HG02943 (cell line): ENCODE measurements around the gene ITPR1.

Experiments used
- ATAC-seq: cut with Tn5 transposase; IDR thresholded peaks from one replicate; pipeline ENCODE4 v1.9.1; 2021; ENCODE audit warnings: mild to moderate bottlenecking, low read depth, moderate library complexity; ENCODE audit not compliant: unreplicated experiment

ITPR1 gene

GRCh38 chr3:4818164-4818563 is 325.0 kb downstream of the ITPR1 start:
- ATAC-seq, result no peak

DNA sequence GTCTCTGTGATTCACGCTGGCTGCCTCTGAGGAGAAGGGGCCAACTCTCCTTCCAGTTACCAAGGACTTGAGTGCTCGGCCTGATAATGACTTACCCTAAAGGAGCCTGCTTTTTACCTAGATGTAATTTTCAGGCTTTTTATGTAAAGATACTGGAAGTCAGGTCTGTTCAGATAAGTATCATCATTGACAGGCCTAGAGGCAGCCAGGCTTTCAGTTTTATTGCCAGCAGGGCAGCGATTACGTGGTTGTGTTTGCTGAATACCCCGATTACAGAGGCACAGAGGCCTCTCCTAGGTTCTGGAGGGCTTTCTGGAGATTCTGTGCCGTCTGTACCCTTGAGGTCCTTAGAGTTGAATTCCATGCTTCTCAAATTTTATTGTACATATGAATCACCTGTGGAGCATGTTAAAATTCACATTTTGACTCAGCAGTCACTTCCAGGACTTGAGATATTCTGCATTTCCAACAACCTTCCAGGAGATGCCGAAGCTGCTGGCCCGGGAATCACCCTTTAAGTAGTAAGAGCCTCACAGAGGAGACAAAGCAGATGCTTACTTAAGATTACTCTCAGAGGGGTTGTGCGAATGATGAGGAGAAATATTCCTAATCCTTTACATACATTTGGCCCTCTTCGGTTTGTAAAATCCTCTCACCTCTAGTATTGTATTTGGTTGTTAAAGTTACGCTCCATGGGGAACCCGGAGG is 326.0 kb downstream of the ITPR1 start:
- ATAC-seq, result no peak

- no peak for ATAC-seq
Observed at GRCh38 chr3:4819746-4820145, 326.6 kb downstream of the ITPR1 start.

DNA sequence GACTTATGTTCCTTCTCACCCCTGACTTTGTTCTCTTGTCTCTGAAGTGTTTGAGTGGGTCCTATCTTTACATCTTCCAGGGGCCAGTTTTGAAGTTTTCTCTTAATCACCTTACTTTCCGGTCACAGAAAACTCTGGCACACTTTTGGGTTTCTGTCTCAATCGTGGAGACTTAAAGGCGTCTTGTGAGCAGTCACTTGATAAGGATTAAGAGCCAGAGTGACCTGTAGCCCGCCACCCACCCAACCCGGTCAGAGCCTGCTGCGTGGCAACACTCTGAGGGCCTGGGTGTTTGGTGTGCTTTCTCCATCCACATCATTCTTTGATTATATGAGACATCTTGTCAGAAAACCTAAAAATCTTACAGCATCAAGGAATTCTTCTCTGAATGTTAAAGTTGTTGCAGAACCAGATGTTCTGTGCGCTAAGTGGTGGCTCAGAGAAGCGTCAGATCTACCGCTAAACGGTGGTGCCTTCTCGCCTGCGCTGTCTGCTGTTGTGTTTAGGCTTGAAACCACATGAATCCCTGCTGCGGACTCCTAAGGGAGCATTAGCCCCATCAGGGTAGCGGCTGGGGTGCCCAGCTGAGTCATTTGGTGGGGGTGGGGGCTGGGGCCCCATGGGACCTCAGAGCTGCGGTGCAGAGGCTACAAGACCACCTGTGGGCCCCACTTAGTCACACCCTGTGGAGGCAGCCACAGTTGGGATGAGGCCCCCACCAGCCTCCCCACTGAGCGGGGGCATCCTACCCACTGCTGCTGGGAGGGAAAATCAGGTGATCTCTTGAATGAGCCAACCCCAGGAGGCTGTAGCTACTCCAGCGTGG is 327.4 kb downstream of the ITPR1 start:
- ATAC-seq, result no peak

DNA sequence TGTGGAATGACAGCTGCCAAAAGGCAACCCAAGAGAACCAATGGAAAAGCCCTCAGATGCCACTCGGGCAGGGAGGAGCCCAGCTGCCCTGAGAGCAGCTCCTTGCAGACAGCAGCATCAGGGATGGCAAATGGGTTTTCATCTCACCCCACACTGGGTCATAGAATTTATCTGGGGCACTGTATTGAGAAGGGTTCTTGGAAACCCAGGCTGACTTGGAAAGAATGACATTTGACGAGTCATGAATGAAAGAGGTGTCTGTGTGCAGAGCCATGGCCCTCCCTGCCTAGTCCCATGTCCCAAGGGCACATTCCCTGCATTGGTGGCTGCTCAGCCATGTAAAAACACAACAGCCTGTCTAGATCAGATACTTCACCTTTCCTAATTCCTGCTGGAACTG is 328.2 kb downstream of the ITPR1 start:
- no peak for ATAC-seq

GRCh38 chr3:4821975-4822374 is 328.8 kb downstream of the ITPR1 start:
- ATAC-seq, result peak; percentile 55

DNA sequence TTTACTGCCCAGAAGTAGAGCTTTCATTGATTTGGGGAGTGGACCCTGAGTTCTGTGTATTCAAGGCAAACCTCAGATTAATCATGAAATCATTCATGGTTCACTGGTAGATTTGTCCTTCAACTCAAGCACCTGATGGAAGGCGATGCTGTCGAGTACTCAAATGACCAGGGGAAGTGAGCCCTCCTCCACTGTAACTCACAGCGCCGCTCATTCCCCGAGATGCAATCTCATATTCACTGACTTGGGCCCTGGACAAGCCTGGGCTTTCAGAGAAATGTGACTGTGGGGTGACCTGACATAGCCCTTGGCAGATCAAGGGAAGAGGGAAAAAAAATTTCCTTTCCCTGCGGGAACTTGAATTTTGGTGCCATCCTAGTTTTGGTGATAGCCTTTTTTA is 329.4 kb downstream of the ITPR1 start:
- no peak for ATAC-seq

DNA sequence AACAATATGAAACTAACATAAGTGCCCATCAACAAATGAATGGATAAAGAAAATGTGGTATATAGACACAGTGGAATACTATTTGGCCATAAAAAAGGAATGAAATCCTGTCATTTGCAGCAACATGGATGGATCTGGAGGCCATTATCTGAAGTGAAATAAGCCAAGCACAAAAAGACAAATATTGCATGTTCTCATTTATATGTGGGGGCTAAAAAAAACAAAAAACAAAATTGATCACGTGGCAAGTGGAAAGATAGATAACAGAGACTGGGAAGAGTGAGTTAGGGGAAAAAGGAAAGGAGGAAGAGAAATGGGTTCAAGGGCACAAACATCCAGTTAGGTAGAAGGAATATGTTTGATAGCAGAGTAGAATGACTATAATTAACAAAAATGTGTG is 330.2 kb downstream of the ITPR1 start:
- ATAC-seq, result no peak

GRCh38 chr3:4823986-4824925 is 331.1 kb downstream of the ITPR1 start:
- ATAC-seq, result no peak

GRCh38 chr3:4824926-4825325 is 331.8 kb downstream of the ITPR1 start:
- no peak for ATAC-seq

DNA sequence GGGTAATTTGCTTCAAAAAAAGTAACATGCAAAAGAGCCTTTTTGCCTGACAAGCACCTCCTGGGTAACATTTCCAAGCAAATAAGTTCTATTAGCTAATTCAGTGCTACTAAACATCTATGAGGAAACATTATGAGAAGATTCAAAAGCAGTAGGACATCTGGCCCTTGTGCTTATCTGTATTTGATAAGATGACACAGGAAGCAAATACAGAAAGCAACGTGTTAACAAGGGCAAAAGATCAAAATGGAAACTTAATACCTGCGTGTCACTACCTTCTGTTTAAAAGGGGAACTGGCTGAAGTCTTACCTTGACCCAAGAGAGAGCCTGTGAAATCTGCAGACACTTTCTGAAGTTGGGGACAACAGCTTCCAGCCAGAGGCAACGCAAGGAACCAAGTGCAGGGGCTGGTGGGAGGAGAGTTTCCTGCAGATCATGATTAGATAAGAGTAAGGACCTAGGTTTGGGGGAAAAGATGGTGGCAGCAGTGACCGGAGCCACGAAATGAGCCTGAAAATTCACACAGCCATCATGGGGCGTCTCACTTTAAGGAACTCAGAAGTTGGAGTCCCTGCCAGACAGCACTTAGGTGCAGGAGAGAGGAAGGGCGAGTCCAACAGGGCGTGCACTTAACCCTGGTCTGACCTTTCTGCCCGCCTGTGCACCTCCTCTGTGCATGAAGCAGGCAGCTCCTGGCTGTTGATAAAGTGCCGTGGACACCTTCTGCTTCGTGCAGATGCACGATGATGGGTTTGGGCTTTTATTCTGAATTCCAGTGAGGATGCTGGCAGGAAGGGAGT is 332.5 kb downstream of the ITPR1 start:
- ATAC-seq, result no peak

GRCh38 chr3:4826237-4827100 is 333.3 kb downstream of the ITPR1 start:
- ATAC-seq, result no peak

- no peak for ATAC-seq
Observed at GRCh38 chr3:4827767-4828166, 334.6 kb downstream of the ITPR1 start.

GRCh38 chr3:4828279-4829030 is 335.3 kb downstream of the ITPR1 start:
- no peak for ATAC-seq

DNA sequence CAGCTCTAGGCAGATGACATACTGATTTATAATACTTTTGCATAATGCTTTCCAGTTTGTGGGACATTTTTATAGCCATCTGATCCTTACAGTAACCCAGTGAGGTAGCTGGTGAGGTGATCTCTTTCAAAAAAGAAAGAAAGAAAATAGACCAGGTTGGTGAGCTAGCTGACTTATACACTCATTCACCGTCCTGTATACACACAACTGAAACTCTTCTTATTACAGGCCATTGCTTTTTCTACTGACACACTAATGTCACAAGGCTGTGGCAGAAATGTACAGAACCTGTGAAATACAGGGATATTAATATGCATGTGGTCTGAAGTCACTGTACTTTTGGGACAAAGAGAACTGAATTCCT is 335.9 kb downstream of the ITPR1 start:
- ATAC-seq, result no peak

DNA sequence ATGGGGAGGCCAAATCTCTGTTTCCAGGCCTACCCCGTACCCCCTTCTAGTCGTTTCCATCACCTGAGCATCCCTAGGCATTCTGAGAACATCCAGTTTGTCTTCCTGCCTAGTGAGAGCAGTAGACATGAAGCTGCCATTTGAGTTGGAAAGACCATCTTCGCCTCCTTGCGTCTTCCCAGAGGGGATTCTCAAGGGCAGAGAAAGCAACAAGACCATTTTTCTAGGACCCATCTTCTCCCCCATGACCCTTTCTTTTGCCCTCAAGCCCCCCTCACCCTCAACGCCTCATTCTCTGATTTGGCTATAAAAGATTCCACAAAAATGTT is 337.4 kb downstream of the ITPR1 start:
- no peak for ATAC-seq

DNA sequence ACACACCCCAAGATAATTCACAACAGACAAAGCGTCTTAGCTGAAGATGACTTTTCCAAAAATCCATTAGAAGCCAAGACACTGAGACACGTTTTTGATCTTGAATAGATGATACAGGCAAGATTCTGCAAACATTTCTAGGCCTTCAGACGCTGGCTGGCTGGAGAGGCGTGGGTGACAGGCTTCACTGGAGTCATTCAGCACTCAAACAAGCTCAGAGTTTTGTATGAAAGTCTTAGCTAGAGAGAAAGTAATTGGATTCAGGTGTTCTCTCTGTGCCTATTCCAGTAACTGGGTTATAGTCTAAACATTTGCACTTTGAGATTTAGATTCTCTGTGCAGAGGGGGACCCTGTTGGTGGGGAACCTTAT is 338.4 kb downstream of the ITPR1 start:
- ATAC-seq, result no peak

DNA sequence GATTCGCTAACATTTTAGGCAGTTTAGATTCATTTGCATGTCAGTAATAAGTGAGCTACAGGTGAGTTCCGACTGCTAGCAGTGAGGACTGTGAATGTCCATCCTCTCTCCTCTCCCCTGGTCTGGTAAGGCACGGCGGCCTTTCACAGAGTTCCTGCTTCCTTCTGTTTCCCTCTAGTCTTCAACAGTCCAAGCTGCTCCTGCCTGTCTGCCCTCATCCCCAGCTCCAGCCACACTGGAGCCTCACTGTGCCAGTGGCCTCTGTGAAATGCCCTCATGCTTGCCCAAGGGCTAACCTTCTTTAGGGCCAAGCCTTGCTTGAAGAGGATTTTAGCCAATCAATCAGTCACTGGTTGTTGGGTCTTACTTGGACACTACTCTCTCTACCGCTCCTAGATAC is 340.3 kb downstream of the ITPR1 start:
- ATAC-seq, result no peak

DNA sequence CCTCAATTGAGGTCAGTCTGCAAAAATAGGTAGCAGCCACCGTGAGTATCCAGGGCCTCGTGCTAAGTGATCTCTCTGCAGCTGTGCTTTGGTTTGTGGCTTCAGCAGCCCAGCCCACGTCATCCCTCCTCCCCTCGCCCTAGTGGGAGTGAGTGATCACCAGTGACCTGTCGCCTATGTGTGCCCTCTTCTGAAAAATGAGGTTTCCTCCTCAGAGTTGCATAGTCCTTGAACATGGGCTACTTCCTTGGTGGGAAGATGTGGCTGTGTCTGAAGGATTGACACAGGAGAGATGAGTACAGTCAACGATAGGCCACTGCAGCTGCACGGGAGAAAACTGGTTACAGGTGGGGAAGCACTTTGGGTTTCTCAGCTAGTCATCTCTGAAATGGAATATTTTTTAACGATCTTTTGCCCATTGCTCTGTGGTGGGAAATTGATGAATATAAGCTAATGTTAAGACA is 341.3 kb downstream of the ITPR1 start:
- peak; percentile 54 for ATAC-seq
